CD14-positive monocyte (primary cell): ENCODE results near the gene NCOA7. TPM values are rescaled to one million over a fixed set of nuclear protein-coding genes. Genes with fewer than 3 reads are reported as not detected.
A peak's percentile ranks its signal among the peaks of the same experiment; 100 is the strongest.

Experiments
- DNase-seq, 3 donors: peaks; one replicate each; pipeline ENCODE4 v3.0.0-alpha.2; 2011 to 2022
- H2AFZ ChIP-seq: 2 replicates; pipeline ENCODE4 v1.6.0; 2012; ENCODE audit warnings: mild to moderate bottlenecking, low read depth, low read length, inconsistent platforms; ENCODE audit not compliant: insufficient read depth, poor library complexity, severe bottlenecking
- H3K27ac ChIP-seq, 2 donors: 1 replicate in 1 of 2; 2 replicates in 1 of 2; pipeline ENCODE4 v1.5.1; 2012 to 2013; ENCODE audit warnings: low read length in 2 of 2, control low read depth in 1 of 2, inconsistent platforms in 1 of 2, low read depth in 1 of 2, mild to moderate bottlenecking in 1 of 2
- H3K27me3 ChIP-seq, 2 donors: one replicate each; pipeline versions ENCODE4 v1.6.0 to v1.6.1; 2011 to 2013; ENCODE audit warnings: low read length in 2 of 2; ENCODE audit not compliant: control insufficient read depth in 2 of 2, insufficient read depth in 2 of 2
- H3K36me3 ChIP-seq, 2 donors: replicated peaks in 1 of 2; 1 replicate in 1 of 2; 2 replicates in 1 of 2; pipeline versions ENCODE4 v1.5.1 to v1.6.1; 2012 to 2013; ENCODE audit warnings: low read length in 2 of 2, control low read depth in 1 of 2, inconsistent platforms in 1 of 2, mild to moderate bottlenecking in 1 of 2; ENCODE audit not compliant: insufficient read depth in 2 of 2, control insufficient read depth in 1 of 2
- H3K4me1 ChIP-seq, 2 donors: 1 replicate in 1 of 2; 2 replicates in 1 of 2; pipeline versions ENCODE4 v1.5.1 to v1.6.1; 2012 to 2013; ENCODE audit warnings: low read length in 2 of 2, control low read depth in 1 of 2, inconsistent platforms in 1 of 2, mild to moderate bottlenecking in 1 of 2, moderate library complexity in 1 of 2; ENCODE audit not compliant: insufficient read depth in 2 of 2, control insufficient read depth in 1 of 2
- H3K4me2 ChIP-seq: replicated peaks from 2 replicates; pipeline ENCODE3; 2012; ENCODE audit warnings: low read length, moderate library complexity, mild to moderate bottlenecking; ENCODE audit not compliant: poor library complexity, severe bottlenecking; ENCODE audit errors: extremely low read depth
- H3K4me3 ChIP-seq, 3 experiments: fragments of 200-600 bp in 1 of 3; sonication (generic) in 1 of 3; replicated peaks in 1 of 3; 1 replicate in 2 of 3; 2 replicates in 1 of 3; pipeline ENCODE4 v1.5.1; 2011 to 2013; ENCODE audit warnings: low read length in 3 of 3, mild to moderate bottlenecking in 3 of 3, control low read depth in 2 of 3, low read depth in 2 of 3, inconsistent platforms in 1 of 3, moderate library complexity in 1 of 3
- H3K79me2 ChIP-seq: 2 replicates; pipeline ENCODE4 v1.6.0; 2012; ENCODE audit warnings: mild to moderate bottlenecking, control low read depth, inconsistent platforms, low read length, moderate library complexity; ENCODE audit not compliant: insufficient read depth
- H3K9ac ChIP-seq: 2 replicates; pipeline ENCODE4 v1.6.0; 2017; ENCODE audit warnings: low read length, mild to moderate bottlenecking; ENCODE audit not compliant: insufficient read depth, poor library complexity, severe bottlenecking
- H3K9me3 ChIP-seq, 2 donors: replicated peaks in 1 of 2; 1 replicate in 1 of 2; 2 replicates in 1 of 2; pipeline versions ENCODE4 v1.5.1 to v1.6.1; 2012 to 2013; ENCODE audit warnings: low read length in 2 of 2, control low read depth in 1 of 2; ENCODE audit not compliant: control insufficient read depth in 1 of 2, insufficient read depth in 1 of 2
- H4K20me1 ChIP-seq: 2 replicates; pipeline ENCODE4 v1.6.0; 2012; ENCODE audit warnings: mild to moderate bottlenecking, low read length, control low read depth, moderate library complexity; ENCODE audit not compliant: insufficient read depth
- H3K27ac Mint-ChIP-seq, 7 donors: one replicate each; pipeline ENCODE4 v1.8.0; 2020; ENCODE audit warnings: mild to moderate bottlenecking in 7 of 7, mixed read lengths in 7 of 7, moderate library complexity in 6 of 7, inconsistent platforms in 2 of 7
- H3K27me3 Mint-ChIP-seq, 3 donors: one replicate each; pipeline ENCODE4 v1.8.0; 2021 to 2022; ENCODE audit warnings: low read depth in 3 of 3, mild to moderate bottlenecking in 3 of 3, mixed read lengths in 3 of 3, moderate library complexity in 3 of 3, inconsistent platforms in 1 of 3
- H3K36me3 Mint-ChIP-seq, 2 donors: one replicate each; pipeline ENCODE4 v1.8.0; 2020; ENCODE audit warnings: mixed read lengths in 2 of 2, inconsistent platforms in 1 of 2, mild to moderate bottlenecking in 1 of 2
- H3K4me1 Mint-ChIP-seq: one replicate; pipeline ENCODE4 v1.8.0; 2020; ENCODE audit warnings: mild to moderate bottlenecking, mixed read lengths
- H3K4me3 Mint-ChIP-seq, 2 donors: one replicate each; pipeline ENCODE4 v1.8.0; 2020; ENCODE audit warnings: mild to moderate bottlenecking in 2 of 2, mixed read lengths in 2 of 2, moderate library complexity in 1 of 2
- H3K9me3 Mint-ChIP-seq, 7 donors: one replicate each; pipeline ENCODE4 v1.8.0; 2020 to 2022; ENCODE audit warnings: mixed read lengths in 7 of 7, mild to moderate bottlenecking in 6 of 7, moderate library complexity in 6 of 7, inconsistent platforms in 2 of 7
- CTCF ChIP-seq: fragments of 200-600 bp; IDR thresholded peaks from one replicate; pipeline ENCODE4 v1.8.0; 2022; ENCODE audit warnings: antibody characterized with exemption, mild to moderate bottlenecking
- WGBS: methylation state at CpG from one replicate; pipeline ENCODE4 v1.1.5; 2013; ENCODE audit warnings: missing lambda C conversion rate; ENCODE audit not compliant: insufficient coverage; 5-methylcytosine and 5-hydroxymethylcytosine counted together
- intact Hi-C, 2 donors: fragments of 100-400 bp; cut with micrococcal nuclease; formaldehyde crosslinking; loops; one replicate each; pipeline versions ENCODE4 v1.15.0 to v1.15.1; 2023
- polyA plus RNA-seq, 3 donors: library from polyadenylated mRNA; depleted of rRNA in 1 of 3; unstranded in 2 of 3; stranded (reverse) in 1 of 3; fragments of 300-500 nt in 2 of 3; fragments of >200 nt in 1 of 3; fragmentation: Illumina TruSeq in 2 of 3; gene quantifications; 1 replicate in 2 of 3; 2 replicates in 1 of 3; pipeline ENCODE4 v1.2.3, GENCODE V29; 2012 to 2021

The NCOA7 gene
- polyA plus RNA-seq, 3 donors: 8.3 to 21.9 (median 11.2) TPM

- Histone ChIP-seq H3K36me3 (peaks cover 0 to 30% of the 10 kb centered on the region in 2 donors), H3K4me3 (no peak overlapping the region), H4K20me1 (peaks cover 49% of the 10 kb centered on the region), H2AFZ (no peak overlapping the region), H3K27me3 (no peaks in the 10 kb centered on the region), H3K27ac (peak overlapping the region in 1 of 2 donors; percentile 95), H3K4me2 (no peak overlapping the region), H3K4me1 (peaks cover 26 to 27% of the 10 kb centered on the region in 2 donors), H3K79me2 (peaks cover 70% of the 10 kb centered on the region), H3K9me3 (no peaks in the 10 kb centered on the region), H3K9ac (no peak overlapping the region)
- H3K36me3 Mint-ChIP-seq: peaks cover 13 to 24% of the 10 kb centered on the region in 2 donors
- no peak for DNase-seq
- no peak for TF ChIP-seq CTCF
- H3K4me3 Mint-ChIP-seq: no peak overlapping the region
- H3K27me3 Mint-ChIP-seq: no peaks in the 10 kb centered on the region
- peaks cover 0 to 2% (median 0%) of the 10 kb centered on the region in 7 donors for H3K9me3 Mint-ChIP-seq
- no peak overlapping the region for H3K27ac Mint-ChIP-seq
- peaks cover 8% of the 10 kb centered on the region for H3K4me1 Mint-ChIP-seq
- intact Hi-C loops: loop anchor here (5.0 to 10.0 kb wide), 3 partner anchors 42 to 174 kb away; no protein-coding TSS in a partner anchor
- WGBS: no CpG with 5 or more reads among the region's 4 CpGs
Observed at GRCh38 chr6:125959041-125959440, 168.3 kb downstream of the NCOA7 start.

- no peak overlapping the region for H3K4me3 Mint-ChIP-seq
- WGBS: 100% methylated on average over 2 of the region's 3 CpGs
- peaks cover 89% of the 10 kb centered on the region for H3K79me2 ChIP-seq
Observed at GRCh38 chr6:125961117-125961516, 170.4 kb downstream of the NCOA7 start.

More at GRCh38 chr6:125961117-125961516, 170.4 kb downstream of the NCOA7 start:
- peaks cover 0 to 30% of the 10 kb centered on the region in 2 donors for H3K36me3 ChIP-seq
- Mint-ChIP-seq H3K4me1 (peaks cover 11% of the 10 kb centered on the region), H3K36me3 (peaks cover 13 to 24% of the 10 kb centered on the region in 2 donors), H3K27me3 (no peaks in the 10 kb centered on the region), H3K27ac (peak overlapping the region in 2 of 7 donors; percentile 28 to 52), H3K9me3 (peaks cover 0 to 2% (median 0%) of the 10 kb centered on the region in 7 donors)
- no peak for TF ChIP-seq CTCF
- peaks cover 24 to 26% of the 10 kb centered on the region in 2 donors for H3K4me1 ChIP-seq
- no peaks in the 10 kb centered on the region for H3K9me3 ChIP-seq
- no peak for DNase-seq
- no peak overlapping the region for H3K4me3 ChIP-seq
- H3K9ac ChIP-seq: no peak overlapping the region
- intact Hi-C loops: no loop called here
- peaks cover 68% of the 10 kb centered on the region for H4K20me1 ChIP-seq
- no peak overlapping the region for H3K4me2 ChIP-seq
- H3K27ac ChIP-seq: peak overlapping the region in 1 of 2 donors; percentile 28
- H3K27me3 ChIP-seq: no peaks in the 10 kb centered on the region
- no peak overlapping the region for H2AFZ ChIP-seq
